Mesenchymal stem cell (in vitro differentiated cells and primary cell): ENCODE results near the gene CHODL.

Experiments
- DNase-seq: peaks from one replicate; pipeline ENCODE4 v3.0.0-alpha.2; 2013
- H2AFZ ChIP-seq: one replicate; pipeline ENCODE4 v1.6.1; 2013; ENCODE audit warnings: low read depth, mild to moderate bottlenecking, control low read depth, inconsistent platforms, low read length, moderate library complexity
- H2AK5ac ChIP-seq: 2 replicates; pipeline ENCODE4 v1.6.1; 2013; ENCODE audit warnings: low read length, moderate library complexity, mild to moderate bottlenecking, inconsistent platforms; ENCODE audit not compliant: severe bottlenecking
- H2BK120ac ChIP-seq: one replicate; pipeline ENCODE4 v1.6.1; 2013; ENCODE audit warnings: low read depth, mild to moderate bottlenecking, inconsistent platforms, low read length, moderate library complexity
- H2BK12ac ChIP-seq, 2 experiments: one replicate each; pipeline ENCODE4 v1.6.1; 2013; ENCODE audit warnings: inconsistent platforms in 2 of 2, low read length in 2 of 2, mild to moderate bottlenecking in 2 of 2, moderate library complexity in 2 of 2, control low read depth in 1 of 2
- H2BK15ac ChIP-seq: one replicate; pipeline ENCODE4 v1.6.1; 2013; ENCODE audit warnings: mild to moderate bottlenecking, low read depth, inconsistent platforms; ENCODE audit not compliant: poor library complexity, severe bottlenecking
- H2BK5ac ChIP-seq: 2 replicates; pipeline ENCODE4 v1.6.1; 2013; ENCODE audit warnings: low read depth, mild to moderate bottlenecking, low read length, control low read depth, inconsistent platforms; ENCODE audit not compliant: poor library complexity, severe bottlenecking
- H3K14ac ChIP-seq, 2 experiments: one replicate each; pipeline ENCODE4 v1.6.1; 2013; ENCODE audit warnings: inconsistent platforms in 2 of 2, low read length in 2 of 2, control low read depth in 1 of 2, mild to moderate bottlenecking in 1 of 2, moderate library complexity in 1 of 2
- H3K18ac ChIP-seq, 2 experiments: one replicate each; pipeline ENCODE4 v1.6.1; 2013; ENCODE audit warnings: inconsistent platforms in 2 of 2, low read length in 2 of 2, control low read depth in 1 of 2, low read depth in 1 of 2, mild to moderate bottlenecking in 1 of 2
- H3K23ac ChIP-seq, 2 experiments: one replicate each; pipeline ENCODE4 v1.6.1; 2013; ENCODE audit warnings: inconsistent platforms in 2 of 2, low read length in 2 of 2, mild to moderate bottlenecking in 2 of 2, moderate library complexity in 2 of 2, control low read depth in 1 of 2
- H3K27ac ChIP-seq: 2 replicates; pipeline ENCODE4 v1.5.1; 2013; ENCODE audit warnings: mild to moderate bottlenecking, moderate library complexity, low read length, control low read depth, inconsistent platforms; ENCODE audit not compliant: poor library complexity, severe bottlenecking
- H3K27me3 ChIP-seq, 2 experiments: 2 replicates each; pipeline versions ENCODE4 v1.6.1 to v1.7.0; 2013; ENCODE audit warnings: low read length in 2 of 2, mild to moderate bottlenecking in 2 of 2, moderate library complexity in 2 of 2, control low read depth in 1 of 2, inconsistent platforms in 1 of 2; ENCODE audit not compliant: control insufficient read depth in 1 of 2, insufficient read depth in 1 of 2
- H3K36me3 ChIP-seq, 2 experiments: 2 replicates each; pipeline versions ENCODE4 v1.6.1 to v1.7.0; 2013; ENCODE audit warnings: low read length in 2 of 2, control low read depth in 1 of 2, inconsistent platforms in 1 of 2, low read depth in 1 of 2, mild to moderate bottlenecking in 1 of 2; ENCODE audit not compliant: insufficient read depth in 2 of 2, control insufficient read depth in 1 of 2
- H3K4ac ChIP-seq, 2 experiments: one replicate each; pipeline ENCODE4 v1.6.1; 2013; ENCODE audit warnings: inconsistent platforms in 2 of 2, low read length in 2 of 2, mild to moderate bottlenecking in 2 of 2, moderate library complexity in 2 of 2, control low read depth in 1 of 2, low read depth in 1 of 2
- H3K4me1 ChIP-seq: 2 replicates; pipeline ENCODE4 v1.6.1; 2013; ENCODE audit warnings: low read depth, low read length, control low read depth; ENCODE audit not compliant: control insufficient read depth, insufficient read depth
- H3K4me2 ChIP-seq: 2 replicates; pipeline ENCODE4 v1.6.1; 2013; ENCODE audit warnings: low read length, mild to moderate bottlenecking, inconsistent platforms; ENCODE audit not compliant: poor library complexity, severe bottlenecking
- H3K4me3 ChIP-seq, 2 experiments: 2 replicates each; pipeline versions ENCODE4 v1.5.1 to v1.7.0; 2013; ENCODE audit warnings: low read length in 2 of 2, mild to moderate bottlenecking in 2 of 2, control low read depth in 1 of 2, low read depth in 1 of 2; ENCODE audit not compliant: insufficient read depth in 1 of 2
- H3K79me1 ChIP-seq: replicated peaks from 2 replicates; pipeline ENCODE4 v1.6.1; 2013; ENCODE audit warnings: mild to moderate bottlenecking, control low read depth, low read length, inconsistent platforms; ENCODE audit not compliant: poor library complexity, severe bottlenecking
- H3K9ac ChIP-seq: 2 replicates; pipeline ENCODE4 v1.7.0; 2013; ENCODE audit warnings: mild to moderate bottlenecking, low read length, moderate library complexity
- H3K9me3 ChIP-seq: 2 replicates; pipeline ENCODE4 v1.7.0; 2013; ENCODE audit warnings: mild to moderate bottlenecking, low read length; ENCODE audit not compliant: control insufficient read depth
- H4K8ac ChIP-seq: one replicate; pipeline ENCODE4 v1.6.1; 2013; ENCODE audit warnings: inconsistent platforms, mild to moderate bottlenecking, low read length, moderate library complexity
- H4K91ac ChIP-seq: one replicate; pipeline ENCODE4 v1.6.1; 2013; ENCODE audit warnings: mild to moderate bottlenecking, low read length, inconsistent platforms
- WGBS: methylation state at CpG from one replicate; pipeline ENCODE4 v1.1.7; 2013; ENCODE audit warnings: mixed read lengths; 5-methylcytosine and 5-hydroxymethylcytosine counted together

The CHODL gene

GRCh38 chr21:18267496-18267895, 22.9 kb downstream of the CHODL start:
- Histone ChIP-seq H3K9me3 (no peaks in the 10 kb centered on the region), H3K4me2 (no peak overlapping the region), H2BK12ac (no peak overlapping the region), H3K27ac (no peak overlapping the region), H3K79me1 (no peaks in the 10 kb centered on the region), H3K14ac (no peak overlapping the region), H2AK5ac (no peak overlapping the region), H4K91ac (no peak overlapping the region), H2BK5ac (no peak overlapping the region), H3K23ac (no peak overlapping the region), H3K4me1 (no peaks in the 10 kb centered on the region), H4K8ac (no peak overlapping the region), H3K4me3 (no peak overlapping the region), H2AFZ (no peak overlapping the region), H3K36me3 (no peaks in the 10 kb centered on the region), H2BK120ac (no peak overlapping the region), H3K4ac (no peak overlapping the region), H2BK15ac (no peak overlapping the region), H3K9ac (no peak overlapping the region), H3K27me3 (no peaks in the 10 kb centered on the region), H3K18ac (no peak overlapping the region)
- no peak for DNase-seq
- WGBS: 78% methylated on average over 1 of the region's 1 CpG

GRCh38 chr21:18268906-18269305, 24.3 kb downstream of the CHODL start:
- H2BK15ac ChIP-seq: no peak overlapping the region
- H3K9ac ChIP-seq: no peak overlapping the region
- H2BK120ac ChIP-seq: no peak overlapping the region
- H3K4me1 ChIP-seq: no peaks in the 10 kb centered on the region
- H3K36me3 ChIP-seq: no peaks in the 10 kb centered on the region
- H3K27ac ChIP-seq: no peak overlapping the region
- DNase-seq: no peak
- H3K4me3 ChIP-seq: no peak overlapping the region
- H3K27me3 ChIP-seq: no peaks in the 10 kb centered on the region
- H3K79me1 ChIP-seq: no peaks in the 10 kb centered on the region
- no peak overlapping the region for H3K14ac ChIP-seq
- no peak overlapping the region for H4K8ac ChIP-seq
- no peak overlapping the region for H3K4me2 ChIP-seq
- no peak overlapping the region for H2AFZ ChIP-seq
- H3K18ac ChIP-seq: no peak overlapping the region
- no peak overlapping the region for H3K23ac ChIP-seq
- no peak overlapping the region for H4K91ac ChIP-seq
- no peak overlapping the region for H2BK5ac ChIP-seq
- no peak overlapping the region for H3K4ac ChIP-seq
- H2AK5ac ChIP-seq: no peak overlapping the region
- no CpG with 5 or more reads among the region's 1 CpG for WGBS
- H2BK12ac ChIP-seq: no peak overlapping the region
- H3K9me3 ChIP-seq: no peaks in the 10 kb centered on the region

DNA sequence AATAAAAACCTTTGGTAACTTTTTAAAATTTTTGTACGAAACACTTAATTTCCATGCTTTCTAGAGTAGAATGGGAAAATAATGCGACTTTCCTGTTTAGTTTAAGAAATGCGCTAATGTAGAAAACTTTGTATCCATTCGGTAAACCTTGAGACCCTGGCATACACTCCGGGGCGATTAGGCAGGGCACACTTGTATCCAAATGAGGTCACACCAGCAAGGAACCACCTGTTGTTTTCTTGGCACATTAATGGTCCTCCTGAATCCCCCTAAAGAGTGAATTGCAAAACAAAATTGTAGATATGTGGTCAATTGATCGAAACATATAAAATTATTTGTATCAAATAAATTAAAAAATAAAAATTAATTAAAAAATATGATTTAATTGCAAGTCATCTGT, 25.2 kb downstream of the CHODL start:
- H2AFZ ChIP-seq: no peak overlapping the region
- H3K4me3 ChIP-seq: no peak overlapping the region
- H2BK15ac ChIP-seq: no peak overlapping the region
- no peak overlapping the region for H3K14ac ChIP-seq
- H4K91ac ChIP-seq: no peak overlapping the region
- no peaks in the 10 kb centered on the region for H3K27me3 ChIP-seq
- no peak overlapping the region for H2AK5ac ChIP-seq
- no peak overlapping the region for H2BK5ac ChIP-seq
- H2BK120ac ChIP-seq: no peak overlapping the region
- H3K79me1 ChIP-seq: no peaks in the 10 kb centered on the region
- no peak overlapping the region for H4K8ac ChIP-seq
- no peak overlapping the region for H3K4ac ChIP-seq
- H2BK12ac ChIP-seq: no peak overlapping the region
- no peak overlapping the region for H3K23ac ChIP-seq
- no peaks in the 10 kb centered on the region for H3K36me3 ChIP-seq
- no peak overlapping the region for H3K27ac ChIP-seq
- H3K9ac ChIP-seq: no peak overlapping the region
- H3K4me1 ChIP-seq: no peaks in the 10 kb centered on the region
- no peak overlapping the region for H3K18ac ChIP-seq
- H3K4me2 ChIP-seq: no peak overlapping the region
- no peak for DNase-seq
- 91% methylated on average over 6 of the region's 7 CpGs for WGBS
- H3K9me3 ChIP-seq: no peaks in the 10 kb centered on the region

GRCh38 chr21:18273400-18273799, 28.8 kb downstream of the CHODL start:
- WGBS: 95% methylated on average over 3 of the region's 4 CpGs
- no peak overlapping the region for H3K23ac ChIP-seq

More at GRCh38 chr21:18273400-18273799, 28.8 kb downstream of the CHODL start:
- H3K14ac ChIP-seq: no peak overlapping the region
- no peaks in the 10 kb centered on the region for H3K36me3 ChIP-seq
- H3K18ac ChIP-seq: no peak overlapping the region
- H3K9me3 ChIP-seq: no peaks in the 10 kb centered on the region
- H3K4me2 ChIP-seq: no peak overlapping the region
- no peaks in the 10 kb centered on the region for H3K4me1 ChIP-seq
- H3K27ac ChIP-seq: no peak overlapping the region
- H3K27me3 ChIP-seq: no peaks in the 10 kb centered on the region
- H2BK15ac ChIP-seq: no peak overlapping the region
- no peak for DNase-seq
- no peak overlapping the region for H2BK12ac ChIP-seq
- H2AFZ ChIP-seq: no peak overlapping the region
- H3K4ac ChIP-seq: no peak overlapping the region
- no peak overlapping the region for H2BK5ac ChIP-seq
- no peak overlapping the region for H4K91ac ChIP-seq
- no peaks in the 10 kb centered on the region for H3K79me1 ChIP-seq
- H4K8ac ChIP-seq: no peak overlapping the region
- H2AK5ac ChIP-seq: no peak overlapping the region
- H3K4me3 ChIP-seq: no peak overlapping the region
- no peak overlapping the region for H3K9ac ChIP-seq
- no peak overlapping the region for H2BK120ac ChIP-seq
